Stimulated activated CD4-positive, alpha-beta T cell treated with anti-CD3 and anti-CD28 coated beads, Interleukin-4, amount 100 ng/mL, for 48 hours (primary cell): Measurements from ENCODE around the gene HBG1.

Experiments used
- DNase-seq, 2 donors: peaks; one replicate each; pipeline ENCODE4 v3.0.0-alpha.2; 2020; ENCODE audit warnings: low read depth in 2 of 2

HBG1 gene

GRCh38 chr11:5246772-5247471, 2.7 kb downstream of the HBG1 start:
- DNase-seq = no peak

- DNase-seq = no peak
These were observed 4.5 kb downstream of the HBG1 start for GRCh38 chr11:5245155-5245554.

- DNase-seq = no peak
These were observed 5.9 kb downstream of the HBG1 start for GRCh38 chr11:5243816-5244180.

GRCh38 chr11:5242933-5243815, 6.5 kb downstream of the HBG1 start:
- no peak for DNase-seq

GRCh38 chr11:5242208-5242607, 7.4 kb downstream of the HBG1 start:
- no peak for DNase-seq

GRCh38 chr11:5241458-5241857, 8.2 kb downstream of the HBG1 start:
- no peak for DNase-seq

- DNase-seq = no peak
These were observed 9.2 kb downstream of the HBG1 start for GRCh38 chr11:5240458-5240857.

GRCh38 chr11:5240056-5240455, 9.6 kb downstream of the HBG1 start:
- DNase-seq = no peak

- DNase-seq = no peak
These were observed 10.6 kb downstream of the HBG1 start for GRCh38 chr11:5239046-5239445.

GRCh38 chr11:5238486-5238885, 11.2 kb downstream of the HBG1 start:
- DNase-seq = no peak

- no peak for DNase-seq
These were observed 12.2 kb downstream of the HBG1 start for GRCh38 chr11:5237420-5237819.

- DNase-seq = no peak
These were observed 14.1 kb downstream of the HBG1 start for GRCh38 chr11:5235364-5236095.

GRCh38 chr11:5234381-5234834, 15.2 kb downstream of the HBG1 start, which contains the start of gene HBD:
Gene HBD (minus strand): TSS chr11:5234483. CDS start chr11:5234433, 50 bp downstream.
- no peak for DNase-seq

GRCh38 chr11:5233307-5233706, 16.4 kb downstream of the HBG1 start:
- no peak for DNase-seq

- no peak for DNase-seq
These were observed 16.8 kb downstream of the HBG1 start for GRCh38 chr11:5232821-5233220.

GRCh38 chr11:5232176-5232575, 17.5 kb downstream of the HBG1 start:
- no peak for DNase-seq

- DNase-seq = no peak
These were observed 18.5 kb downstream of the HBG1 start for GRCh38 chr11:5231111-5231510.

GRCh38 chr11:5230266-5230665, 19.4 kb downstream of the HBG1 start:
- no peak for DNase-seq

GRCh38 chr11:5229796-5230195, 19.9 kb downstream of the HBG1 start:
- DNase-seq = no peak

GRCh38 chr11:5229356-5229755, 20.3 kb downstream of the HBG1 start:
- DNase-seq = no peak

GRCh38 chr11:5228124-5228523, 21.5 kb downstream of the HBG1 start:
- no peak for DNase-seq

GRCh38 chr11:5227681-5228080, 22.0 kb downstream of the HBG1 start:
- DNase-seq = no peak
